Measurements from ENCODE around the gene RSPO3.

DNA sequence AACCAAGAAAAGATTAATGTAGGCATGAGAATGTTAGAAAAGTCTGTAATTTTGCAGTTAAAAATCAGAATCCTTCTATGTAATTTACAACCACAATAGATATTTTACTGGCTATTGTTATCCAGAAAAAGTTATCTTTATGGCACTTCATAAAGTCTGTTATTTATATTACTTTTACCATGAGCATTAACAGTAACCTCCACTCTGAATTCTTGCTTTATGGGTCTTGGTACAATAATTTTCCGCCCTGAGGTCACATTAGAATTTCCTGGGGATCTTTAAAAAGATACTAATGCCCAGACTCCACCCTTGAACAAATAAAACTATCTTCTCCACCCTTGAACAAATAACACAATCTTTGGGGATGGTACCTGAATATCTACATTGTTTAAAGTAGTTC, 9.6 kb downstream of the RSPO3 start:
- TF ChIP-seq GLIS1 (tag by site-specific recombination; IDR thresholded peaks at IDR 0.05), result no peak
- TF ChIP-seq, protein P1, sequence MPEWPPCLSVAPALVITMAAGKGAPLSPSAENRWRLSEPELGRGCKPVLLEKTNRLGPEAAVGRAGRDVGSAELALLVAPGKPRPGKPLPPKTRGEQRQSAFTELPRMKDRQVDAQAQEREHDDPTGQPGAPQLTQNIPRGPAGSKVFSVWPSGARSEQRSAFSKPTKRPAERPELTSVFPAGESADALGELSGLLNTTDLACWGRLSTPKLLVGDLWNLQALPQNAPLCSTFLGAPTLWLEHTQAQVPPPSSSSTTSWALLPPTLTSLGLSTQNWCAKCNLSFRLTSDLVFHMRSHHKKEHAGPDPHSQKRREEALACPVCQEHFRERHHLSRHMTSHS (tag by site-specific recombination; IDR thresholded peaks at IDR 0.05), result no peak
- no peak for TF ChIP-seq ZNF248 (tag by site-specific recombination; IDR thresholded peaks at IDR 0.05)
- no peak for TF ChIP-seq ZEB2 (tag by site-specific recombination; IDR thresholded peaks at IDR 0.05)
- TF ChIP-seq, protein P2, sequence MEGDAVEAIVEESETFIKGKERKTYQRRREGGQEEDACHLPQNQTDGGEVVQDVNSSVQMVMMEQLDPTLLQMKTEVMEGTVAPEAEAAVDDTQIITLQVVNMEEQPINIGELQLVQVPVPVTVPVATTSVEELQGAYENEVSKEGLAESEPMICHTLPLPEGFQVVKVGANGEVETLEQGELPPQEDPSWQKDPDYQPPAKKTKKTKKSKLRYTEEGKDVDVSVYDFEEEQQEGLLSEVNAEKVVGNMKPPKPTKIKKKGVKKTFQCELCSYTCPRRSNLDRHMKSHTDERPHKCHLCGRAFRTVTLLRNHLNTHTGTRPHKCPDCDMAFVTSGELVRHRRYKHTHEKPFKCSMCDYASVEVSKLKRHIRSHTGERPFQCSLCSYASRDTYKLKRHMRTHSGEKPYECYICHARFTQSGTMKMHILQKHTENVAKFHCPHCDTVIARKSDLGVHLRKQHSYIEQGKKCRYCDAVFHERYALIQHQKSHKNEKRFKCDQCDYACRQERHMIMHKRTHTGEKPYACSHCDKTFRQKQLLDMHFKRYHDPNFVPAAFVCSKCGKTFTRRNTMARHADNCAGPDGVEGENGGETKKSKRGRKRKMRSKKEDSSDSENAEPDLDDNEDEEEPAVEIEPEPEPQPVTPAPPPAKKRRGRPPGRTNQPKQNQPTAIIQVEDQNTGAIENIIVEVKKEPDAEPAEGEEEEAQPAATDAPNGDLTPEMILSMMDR (tag by site-specific recombination; IDR thresholded peaks at IDR 0.05), result no peak
- TF ChIP-seq ZNF350 (tag by site-specific recombination; IDR thresholded peaks at IDR 0.05), result no peak
- TF ChIP-seq, protein P3, sequence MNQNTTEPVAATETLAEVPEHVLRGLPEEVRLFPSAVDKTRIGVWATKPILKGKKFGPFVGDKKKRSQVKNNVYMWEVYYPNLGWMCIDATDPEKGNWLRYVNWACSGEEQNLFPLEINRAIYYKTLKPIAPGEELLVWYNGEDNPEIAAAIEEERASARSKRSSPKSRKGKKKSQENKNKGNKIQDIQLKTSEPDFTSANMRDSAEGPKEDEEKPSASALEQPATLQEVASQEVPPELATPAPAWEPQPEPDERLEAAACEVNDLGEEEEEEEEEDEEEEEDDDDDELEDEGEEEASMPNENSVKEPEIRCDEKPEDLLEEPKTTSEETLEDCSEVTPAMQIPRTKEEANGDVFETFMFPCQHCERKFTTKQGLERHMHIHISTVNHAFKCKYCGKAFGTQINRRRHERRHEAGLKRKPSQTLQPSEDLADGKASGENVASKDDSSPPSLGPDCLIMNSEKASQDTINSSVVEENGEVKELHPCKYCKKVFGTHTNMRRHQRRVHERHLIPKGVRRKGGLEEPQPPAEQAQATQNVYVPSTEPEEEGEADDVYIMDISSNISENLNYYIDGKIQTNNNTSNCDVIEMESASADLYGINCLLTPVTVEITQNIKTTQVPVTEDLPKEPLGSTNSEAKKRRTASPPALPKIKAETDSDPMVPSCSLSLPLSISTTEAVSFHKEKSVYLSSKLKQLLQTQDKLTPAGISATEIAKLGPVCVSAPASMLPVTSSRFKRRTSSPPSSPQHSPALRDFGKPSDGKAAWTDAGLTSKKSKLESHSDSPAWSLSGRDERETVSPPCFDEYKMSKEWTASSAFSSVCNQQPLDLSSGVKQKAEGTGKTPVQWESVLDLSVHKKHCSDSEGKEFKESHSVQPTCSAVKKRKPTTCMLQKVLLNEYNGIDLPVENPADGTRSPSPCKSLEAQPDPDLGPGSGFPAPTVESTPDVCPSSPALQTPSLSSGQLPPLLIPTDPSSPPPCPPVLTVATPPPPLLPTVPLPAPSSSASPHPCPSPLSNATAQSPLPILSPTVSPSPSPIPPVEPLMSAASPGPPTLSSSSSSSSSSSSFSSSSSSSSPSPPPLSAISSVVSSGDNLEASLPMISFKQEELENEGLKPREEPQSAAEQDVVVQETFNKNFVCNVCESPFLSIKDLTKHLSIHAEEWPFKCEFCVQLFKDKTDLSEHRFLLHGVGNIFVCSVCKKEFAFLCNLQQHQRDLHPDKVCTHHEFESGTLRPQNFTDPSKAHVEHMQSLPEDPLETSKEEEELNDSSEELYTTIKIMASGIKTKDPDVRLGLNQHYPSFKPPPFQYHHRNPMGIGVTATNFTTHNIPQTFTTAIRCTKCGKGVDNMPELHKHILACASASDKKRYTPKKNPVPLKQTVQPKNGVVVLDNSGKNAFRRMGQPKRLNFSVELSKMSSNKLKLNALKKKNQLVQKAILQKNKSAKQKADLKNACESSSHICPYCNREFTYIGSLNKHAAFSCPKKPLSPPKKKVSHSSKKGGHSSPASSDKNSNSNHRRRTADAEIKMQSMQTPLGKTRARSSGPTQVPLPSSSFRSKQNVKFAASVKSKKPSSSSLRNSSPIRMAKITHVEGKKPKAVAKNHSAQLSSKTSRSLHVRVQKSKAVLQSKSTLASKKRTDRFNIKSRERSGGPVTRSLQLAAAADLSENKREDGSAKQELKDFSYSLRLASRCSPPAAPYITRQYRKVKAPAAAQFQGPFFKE (tag by site-specific recombination; IDR thresholded peaks at IDR 0.05; ENCODE audit: borderline replicate concordance), result no peak
- TF ChIP-seq, protein P4, sequence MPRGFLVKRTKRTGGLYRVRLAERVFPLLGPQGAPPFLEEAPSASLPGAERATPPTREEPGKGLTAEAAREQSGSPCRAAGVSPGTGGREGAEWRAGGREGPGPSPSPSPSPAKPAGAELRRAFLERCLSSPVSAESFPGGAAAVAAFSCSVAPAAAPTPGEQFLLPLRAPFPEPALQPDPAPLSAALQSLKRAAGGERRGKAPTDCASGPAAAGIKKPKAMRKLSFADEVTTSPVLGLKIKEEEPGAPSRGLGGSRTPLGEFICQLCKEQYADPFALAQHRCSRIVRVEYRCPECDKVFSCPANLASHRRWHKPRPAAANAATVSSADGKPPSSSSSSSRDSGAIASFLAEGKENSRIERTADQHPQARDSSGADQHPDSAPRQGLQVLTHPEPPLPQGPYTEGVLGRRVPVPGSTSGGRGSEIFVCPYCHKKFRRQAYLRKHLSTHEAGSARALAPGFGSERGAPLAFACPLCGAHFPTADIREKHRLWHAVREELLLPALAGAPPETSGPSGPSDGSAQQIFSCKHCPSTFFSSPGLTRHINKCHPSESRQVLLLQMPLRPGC (tag by site-specific recombination; IDR thresholded peaks at IDR 0.05), result no peak
- TF ChIP-seq MZF1 (tag by site-specific recombination; IDR thresholded peaks at IDR 0.05; ENCODE audit: borderline replicate concordance), result no peak
- no peak for TF ChIP-seq GLIS2 (tag by site-specific recombination; IDR thresholded peaks at IDR 0.05)
- TF ChIP-seq, protein P5, sequence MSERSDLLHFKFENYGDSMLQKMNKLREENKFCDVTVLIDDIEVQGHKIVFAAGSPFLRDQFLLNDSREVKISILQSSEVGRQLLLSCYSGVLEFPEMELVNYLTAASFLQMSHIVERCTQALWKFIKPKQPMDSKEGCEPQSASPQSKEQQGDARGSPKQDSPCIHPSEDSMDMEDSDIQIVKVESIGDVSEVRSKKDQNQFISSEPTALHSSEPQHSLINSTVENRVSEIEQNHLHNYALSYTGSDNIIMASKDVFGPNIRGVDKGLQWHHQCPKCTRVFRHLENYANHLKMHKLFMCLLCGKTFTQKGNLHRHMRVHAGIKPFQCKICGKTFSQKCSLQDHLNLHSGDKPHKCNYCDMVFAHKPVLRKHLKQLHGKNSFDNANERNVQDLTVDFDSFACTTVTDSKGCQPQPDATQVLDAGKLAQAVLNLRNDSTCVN (tag by site-specific recombination; optimal IDR thresholded peaks at IDR 0.05), result no peak
- TF ChIP-seq, protein P6, sequence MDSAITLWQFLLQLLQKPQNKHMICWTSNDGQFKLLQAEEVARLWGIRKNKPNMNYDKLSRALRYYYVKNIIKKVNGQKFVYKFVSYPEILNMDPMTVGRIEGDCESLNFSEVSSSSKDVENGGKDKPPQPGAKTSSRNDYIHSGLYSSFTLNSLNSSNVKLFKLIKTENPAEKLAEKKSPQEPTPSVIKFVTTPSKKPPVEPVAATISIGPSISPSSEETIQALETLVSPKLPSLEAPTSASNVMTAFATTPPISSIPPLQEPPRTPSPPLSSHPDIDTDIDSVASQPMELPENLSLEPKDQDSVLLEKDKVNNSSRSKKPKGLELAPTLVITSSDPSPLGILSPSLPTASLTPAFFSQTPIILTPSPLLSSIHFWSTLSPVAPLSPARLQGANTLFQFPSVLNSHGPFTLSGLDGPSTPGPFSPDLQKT (IDR thresholded peaks at IDR 0.05; ENCODE audit: borderline replicate concordance, low read depth, low read length), result no peak
- no peak for TF ChIP-seq ZBTB17 (tag by site-specific recombination; IDR thresholded peaks at IDR 0.05)
- TF ChIP-seq, protein P7, sequence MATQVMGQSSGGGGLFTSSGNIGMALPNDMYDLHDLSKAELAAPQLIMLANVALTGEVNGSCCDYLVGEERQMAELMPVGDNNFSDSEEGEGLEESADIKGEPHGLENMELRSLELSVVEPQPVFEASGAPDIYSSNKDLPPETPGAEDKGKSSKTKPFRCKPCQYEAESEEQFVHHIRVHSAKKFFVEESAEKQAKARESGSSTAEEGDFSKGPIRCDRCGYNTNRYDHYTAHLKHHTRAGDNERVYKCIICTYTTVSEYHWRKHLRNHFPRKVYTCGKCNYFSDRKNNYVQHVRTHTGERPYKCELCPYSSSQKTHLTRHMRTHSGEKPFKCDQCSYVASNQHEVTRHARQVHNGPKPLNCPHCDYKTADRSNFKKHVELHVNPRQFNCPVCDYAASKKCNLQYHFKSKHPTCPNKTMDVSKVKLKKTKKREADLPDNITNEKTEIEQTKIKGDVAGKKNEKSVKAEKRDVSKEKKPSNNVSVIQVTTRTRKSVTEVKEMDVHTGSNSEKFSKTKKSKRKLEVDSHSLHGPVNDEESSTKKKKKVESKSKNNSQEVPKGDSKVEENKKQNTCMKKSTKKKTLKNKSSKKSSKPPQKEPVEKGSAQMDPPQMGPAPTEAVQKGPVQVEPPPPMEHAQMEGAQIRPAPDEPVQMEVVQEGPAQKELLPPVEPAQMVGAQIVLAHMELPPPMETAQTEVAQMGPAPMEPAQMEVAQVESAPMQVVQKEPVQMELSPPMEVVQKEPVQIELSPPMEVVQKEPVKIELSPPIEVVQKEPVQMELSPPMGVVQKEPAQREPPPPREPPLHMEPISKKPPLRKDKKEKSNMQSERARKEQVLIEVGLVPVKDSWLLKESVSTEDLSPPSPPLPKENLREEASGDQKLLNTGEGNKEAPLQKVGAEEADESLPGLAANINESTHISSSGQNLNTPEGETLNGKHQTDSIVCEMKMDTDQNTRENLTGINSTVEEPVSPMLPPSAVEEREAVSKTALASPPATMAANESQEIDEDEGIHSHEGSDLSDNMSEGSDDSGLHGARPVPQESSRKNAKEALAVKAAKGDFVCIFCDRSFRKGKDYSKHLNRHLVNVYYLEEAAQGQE (tag by site-specific recombination; IDR thresholded peaks at IDR 0.05), result no peak

Data from HEK293 (cell line).